ENCODE results near the gene ITPR1. TPM values are rescaled to one million over a fixed set of nuclear protein-coding genes. Genes with fewer than 3 reads are reported as not detected.

The ITPR1 gene
- total RNA-seq, 1 donor from 2014 or later, result 6.7 TPM

DNA sequence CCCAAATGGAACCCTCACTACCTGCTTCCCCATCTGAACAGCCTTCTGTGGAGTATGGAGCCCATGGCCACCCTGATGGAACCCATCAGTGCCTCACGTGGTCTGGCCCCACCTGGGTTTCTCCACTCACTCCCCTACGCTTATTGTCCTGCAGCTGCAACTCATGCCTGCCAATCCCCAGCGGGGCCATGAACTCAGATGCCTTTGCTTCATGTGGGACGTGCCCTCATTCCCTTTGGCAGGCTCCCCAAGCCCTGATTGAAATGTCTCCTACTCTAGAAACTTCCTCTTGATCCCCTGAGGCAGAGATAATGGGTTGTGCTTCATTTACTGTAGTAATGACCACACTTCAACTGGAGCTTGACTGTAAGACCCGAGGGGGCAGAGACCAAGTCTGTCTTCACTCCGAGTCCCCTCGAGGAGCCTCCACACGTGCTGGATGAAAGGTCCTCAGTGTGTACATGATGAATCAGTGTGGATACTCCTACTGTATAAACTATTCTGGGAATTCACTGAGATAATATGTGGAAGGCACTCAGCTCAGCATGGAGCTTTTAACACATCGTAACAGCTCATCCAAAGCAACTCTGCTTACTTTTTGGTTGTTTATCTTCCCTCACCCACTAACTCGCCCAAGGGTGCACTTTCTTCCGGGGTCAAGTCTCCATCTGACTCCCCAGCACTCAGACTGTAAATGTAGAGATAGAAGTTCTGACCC, 253.3 kb downstream of the ITPR1 start:
- no peaks in the 10 kb centered on the region for H3K79me2 ChIP-seq (ENCODE audit: insufficient read depth, low read length)
- no peak overlapping the region for H2AFZ ChIP-seq (ENCODE audit: low read depth, low read length)
- H3K4me3 Mint-ChIP-seq (ENCODE audit: unreplicated experiment), result peak overlapping the region; percentile 24
- H3K27me3 Mint-ChIP-seq (ENCODE audit: low read depth, unreplicated experiment), result peaks cover 2% of the 10 kb centered on the region
- H3K9ac ChIP-seq (ENCODE audit: low read length), result no peak overlapping the region
- no peaks in the 10 kb centered on the region for H3K36me3 ChIP-seq (ENCODE audit: insufficient read depth, low read length)
- FAIRE-seq (no peak), DNase-seq (ENCODE audit: low read depth) (peak; percentile 71)
- H3K27ac ChIP-seq (ENCODE audit: low read depth, low read length), result no peak overlapping the region
- peaks cover 45% of the 10 kb centered on the region for H3K4me1 ChIP-seq (ENCODE audit: insufficient read depth, low read length)
- H3K4me3 ChIP-seq (ENCODE audit: insufficient read depth, low read depth, low read length), result no peak overlapping the region
- H3K4me1 Mint-ChIP-seq (ENCODE audit: low read depth, unreplicated experiment), result peaks cover 38% of the 10 kb centered on the region
- no peaks in the 10 kb centered on the region for H3K9me3 ChIP-seq (ENCODE audit: insufficient read depth, low read depth, low read length)
- no peak overlapping the region for H3K4me2 ChIP-seq (ENCODE audit: low read length)
- H3K36me3 Mint-ChIP-seq (ENCODE audit: low read depth, unreplicated experiment), result peaks cover 14% of the 10 kb centered on the region
- H4K20me1 ChIP-seq (ENCODE audit: insufficient read depth, low read length), result no peaks in the 10 kb centered on the region
- H3K9me3 Mint-ChIP-seq (ENCODE audit: unreplicated experiment), result no peaks in the 10 kb centered on the region
- peak overlapping the region; percentile 49 for H3K27ac Mint-ChIP-seq (ENCODE audit: unreplicated experiment)
- no peak for TF ChIP-seq EZH2 (IDR thresholded peaks at IDR 0.05; ENCODE audit: insufficient read depth, low read length)
- TF ChIP-seq, protein P1, sequence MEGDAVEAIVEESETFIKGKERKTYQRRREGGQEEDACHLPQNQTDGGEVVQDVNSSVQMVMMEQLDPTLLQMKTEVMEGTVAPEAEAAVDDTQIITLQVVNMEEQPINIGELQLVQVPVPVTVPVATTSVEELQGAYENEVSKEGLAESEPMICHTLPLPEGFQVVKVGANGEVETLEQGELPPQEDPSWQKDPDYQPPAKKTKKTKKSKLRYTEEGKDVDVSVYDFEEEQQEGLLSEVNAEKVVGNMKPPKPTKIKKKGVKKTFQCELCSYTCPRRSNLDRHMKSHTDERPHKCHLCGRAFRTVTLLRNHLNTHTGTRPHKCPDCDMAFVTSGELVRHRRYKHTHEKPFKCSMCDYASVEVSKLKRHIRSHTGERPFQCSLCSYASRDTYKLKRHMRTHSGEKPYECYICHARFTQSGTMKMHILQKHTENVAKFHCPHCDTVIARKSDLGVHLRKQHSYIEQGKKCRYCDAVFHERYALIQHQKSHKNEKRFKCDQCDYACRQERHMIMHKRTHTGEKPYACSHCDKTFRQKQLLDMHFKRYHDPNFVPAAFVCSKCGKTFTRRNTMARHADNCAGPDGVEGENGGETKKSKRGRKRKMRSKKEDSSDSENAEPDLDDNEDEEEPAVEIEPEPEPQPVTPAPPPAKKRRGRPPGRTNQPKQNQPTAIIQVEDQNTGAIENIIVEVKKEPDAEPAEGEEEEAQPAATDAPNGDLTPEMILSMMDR (IDR thresholded peaks at IDR 0.05; ENCODE audit: insufficient read depth, low read depth, low read length), result no peak
- no peaks in the 10 kb centered on the region for H3K27me3 ChIP-seq (ENCODE audit: insufficient read depth, low read length)

DNA sequence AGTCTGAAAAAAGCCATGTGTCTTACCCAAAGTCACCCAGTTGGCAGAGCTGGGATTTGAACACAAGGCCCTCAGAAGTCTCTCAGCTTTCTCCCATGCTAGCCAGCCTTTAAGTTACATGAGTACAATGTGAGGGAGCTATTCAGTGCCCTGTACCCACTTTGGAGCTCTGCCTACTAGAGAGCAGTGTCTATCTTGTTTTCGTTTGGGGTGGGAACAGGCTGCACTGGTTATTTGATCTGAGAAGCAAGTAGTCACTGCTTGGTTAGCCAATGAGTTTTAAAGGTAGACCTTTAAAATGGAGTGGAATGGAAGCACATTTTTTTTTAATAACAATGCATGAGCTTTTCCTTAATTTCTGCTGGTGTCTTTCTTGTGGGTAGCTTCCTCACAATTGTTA, 255.0 kb downstream of the ITPR1 start:
- Mint-ChIP-seq H3K36me3 (ENCODE audit: low read depth, unreplicated experiment) (peaks cover 15% of the 10 kb centered on the region), H3K4me3 (ENCODE audit: unreplicated experiment) (no peak overlapping the region), H3K27me3 (ENCODE audit: low read depth, unreplicated experiment) (peaks cover 2% of the 10 kb centered on the region), H3K4me1 (ENCODE audit: low read depth, unreplicated experiment) (peaks cover 36% of the 10 kb centered on the region), H3K27ac (ENCODE audit: unreplicated experiment) (no peak overlapping the region), H3K9me3 (ENCODE audit: unreplicated experiment) (peaks cover 1% of the 10 kb centered on the region)
- DNase-seq (ENCODE audit: low read depth) (no peak), FAIRE-seq (no peak)
- Histone ChIP-seq H3K27me3 (ENCODE audit: insufficient read depth, low read length) (no peaks in the 10 kb centered on the region), H4K20me1 (ENCODE audit: insufficient read depth, low read length) (no peaks in the 10 kb centered on the region), H3K79me2 (ENCODE audit: insufficient read depth, low read length) (no peaks in the 10 kb centered on the region), H3K4me1 (ENCODE audit: insufficient read depth, low read length) (peaks cover 44% of the 10 kb centered on the region), H3K27ac (ENCODE audit: low read depth, low read length) (no peak overlapping the region), H3K36me3 (ENCODE audit: insufficient read depth, low read length) (no peaks in the 10 kb centered on the region), H3K9me3 (ENCODE audit: insufficient read depth, low read depth, low read length) (no peaks in the 10 kb centered on the region), H3K4me2 (ENCODE audit: low read length) (no peak overlapping the region), H3K9ac (ENCODE audit: low read length) (no peak overlapping the region), H2AFZ (ENCODE audit: low read depth, low read length) (no peak overlapping the region), H3K4me3 (ENCODE audit: insufficient read depth, low read depth, low read length) (no peak overlapping the region)
- TF ChIP-seq EZH2 (IDR thresholded peaks at IDR 0.05; ENCODE audit: insufficient read depth, low read length), result no peak
- TF ChIP-seq, protein P1 (IDR thresholded peaks at IDR 0.05; ENCODE audit: insufficient read depth, low read depth, low read length), result no peak

GRCh38 chr3:4748701-4749378, 255.7 kb downstream of the ITPR1 start:
- Histone ChIP-seq H3K79me2 (ENCODE audit: insufficient read depth, low read length) (no peaks in the 10 kb centered on the region), H2AFZ (ENCODE audit: low read depth, low read length) (no peak overlapping the region), H3K4me3 (ENCODE audit: insufficient read depth, low read depth, low read length) (no peak overlapping the region), H3K27ac (ENCODE audit: low read depth, low read length) (no peak overlapping the region), H3K27me3 (ENCODE audit: insufficient read depth, low read length) (no peaks in the 10 kb centered on the region), H3K9me3 (ENCODE audit: insufficient read depth, low read depth, low read length) (no peaks in the 10 kb centered on the region), H4K20me1 (ENCODE audit: insufficient read depth, low read length) (no peaks in the 10 kb centered on the region), H3K9ac (ENCODE audit: low read length) (no peak overlapping the region), H3K4me2 (ENCODE audit: low read length) (no peak overlapping the region), H3K4me1 (ENCODE audit: insufficient read depth, low read length) (peaks cover 44% of the 10 kb centered on the region), H3K36me3 (ENCODE audit: insufficient read depth, low read length) (no peaks in the 10 kb centered on the region)
- Mint-ChIP-seq H3K4me3 (ENCODE audit: unreplicated experiment) (no peak overlapping the region), H3K9me3 (ENCODE audit: unreplicated experiment) (peaks cover 1% of the 10 kb centered on the region), H3K4me1 (ENCODE audit: low read depth, unreplicated experiment) (peaks cover 35% of the 10 kb centered on the region), H3K27ac (ENCODE audit: unreplicated experiment) (no peak overlapping the region), H3K36me3 (ENCODE audit: low read depth, unreplicated experiment) (peaks cover 15% of the 10 kb centered on the region), H3K27me3 (ENCODE audit: low read depth, unreplicated experiment) (peaks cover 2% of the 10 kb centered on the region)
- TF ChIP-seq EZH2 (IDR thresholded peaks at IDR 0.05; ENCODE audit: insufficient read depth, low read length), result no peak
- TF ChIP-seq, protein P1 (IDR thresholded peaks at IDR 0.05; ENCODE audit: insufficient read depth, low read depth, low read length), result no peak
- FAIRE-seq, result no peak
- no peak for DNase-seq (ENCODE audit: low read depth)
